HG03565 (cell line): Measurements from ENCODE around the gene GPRC5C.

ENCODE experiments used
- ATAC-seq: cut with Tn5 transposase; IDR thresholded peaks from one replicate; pipeline ENCODE4 v1.9.1; 2021; ENCODE audit warnings: mild to moderate bottlenecking, moderate library complexity; ENCODE audit not compliant: unreplicated experiment

GPRC5C gene

GRCh38 chr17:74432766-74433391 is 991 bp downstream of the GPRC5C start:
- no peak for ATAC-seq

- no peak for ATAC-seq
These were observed 1.7 kb downstream of the GPRC5C start for GRCh38 chr17:74433421-74434121.

GRCh38 chr17:74435775-74436359 is 4.0 kb downstream of the GPRC5C start:
- ATAC-seq: no peak

- ATAC-seq: no peak
These were observed 5.8 kb downstream of the GPRC5C start for GRCh38 chr17:74437702-74438101.

- ATAC-seq: no peak
These were observed 8.0 kb downstream of the GPRC5C start for GRCh38 chr17:74439691-74440567.

- ATAC-seq: no peak
These were observed 9.6 kb downstream of the GPRC5C start for GRCh38 chr17:74441537-74441936.

- no peak for ATAC-seq
These were observed 10.4 kb downstream of the GPRC5C start for GRCh38 chr17:74442291-74442669.

GRCh38 chr17:74442670-74443515 is 11.0 kb downstream of the GPRC5C start:
- ATAC-seq: no peak

- ATAC-seq: no peak
These were observed 11.8 kb downstream of the GPRC5C start for GRCh38 chr17:74443516-74444296.

GRCh38 chr17:74444406-74444805 is 12.5 kb downstream of the GPRC5C start:
- ATAC-seq: no peak

GRCh38 chr17:74445158-74445557 is 13.3 kb downstream of the GPRC5C start:
- ATAC-seq: no peak

GRCh38 chr17:74446551-74447500 is 14.9 kb downstream of the GPRC5C start:
- ATAC-seq: peak; percentile 30

- no peak for ATAC-seq
These were observed 15.8 kb downstream of the GPRC5C start for GRCh38 chr17:74447628-74448159.

GRCh38 chr17:74448756-74449155 is 16.9 kb downstream of the GPRC5C start:
- ATAC-seq: no peak

GRCh38 chr17:74449306-74449705 is 17.4 kb downstream of the GPRC5C start:
- ATAC-seq: no peak

- no peak for ATAC-seq
These were observed 17.9 kb downstream of the GPRC5C start for GRCh38 chr17:74449773-74450172.

- no peak for ATAC-seq
These were observed 18.3 kb downstream of the GPRC5C start for GRCh38 chr17:74450231-74450630.

- ATAC-seq: no peak
These were observed 19.1 kb downstream of the GPRC5C start for GRCh38 chr17:74450925-74451403.
